NCI-H510A treated with DMSO at 0.1 percent for 48 hours (cell line): ENCODE results near the gene KIAA1958.
A peak's percentile ranks its signal among the peaks of the same experiment; 100 is the strongest.
"Not testable (repeated sequence)": the region's sequence is repeated elsewhere in the genome, so short reads cannot be mapped to it uniquely, and the experiment has no call there.

ENCODE experiments used
- DNase-seq: peaks from one replicate; lab custom pipeline; 2025; lab: John Stamatoyannopoulos, UW

The KIAA1958 gene

GRCh38 chr9:112663681-112664080 lies 177.1 kb downstream of the KIAA1958 start:
- DNase-seq, result no peak

DNA sequence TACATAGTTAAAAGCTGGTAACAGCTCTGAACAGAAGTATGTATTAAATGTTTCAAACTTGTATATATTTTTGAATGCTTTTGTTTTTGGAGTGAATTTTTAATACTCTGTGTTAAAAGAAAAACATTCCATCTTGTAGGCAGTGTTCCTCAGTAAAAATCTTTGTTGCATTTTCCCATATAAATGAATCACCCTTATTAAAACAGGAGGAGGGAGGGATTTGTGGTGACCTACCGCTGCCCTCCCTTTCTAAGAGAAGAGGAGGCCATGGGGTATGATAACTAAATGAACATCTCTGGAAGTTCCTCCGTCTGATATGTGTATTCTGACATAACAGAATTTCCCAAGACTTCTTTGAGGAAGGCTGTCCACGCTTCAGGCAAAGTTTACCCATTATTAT lies 177.9 kb downstream of the KIAA1958 start:
- no peak for DNase-seq

- DNase-seq, result no peak
Measured at GRCh38 chr9:112665347-112665746, 178.7 kb downstream of the KIAA1958 start.

GRCh38 chr9:112669326-112669725 lies 182.7 kb downstream of the KIAA1958 start:
- DNase-seq, result no peak

- DNase-seq, result no peak
Measured at GRCh38 chr9:112670991-112671625, 184.5 kb downstream of the KIAA1958 start.

DNA sequence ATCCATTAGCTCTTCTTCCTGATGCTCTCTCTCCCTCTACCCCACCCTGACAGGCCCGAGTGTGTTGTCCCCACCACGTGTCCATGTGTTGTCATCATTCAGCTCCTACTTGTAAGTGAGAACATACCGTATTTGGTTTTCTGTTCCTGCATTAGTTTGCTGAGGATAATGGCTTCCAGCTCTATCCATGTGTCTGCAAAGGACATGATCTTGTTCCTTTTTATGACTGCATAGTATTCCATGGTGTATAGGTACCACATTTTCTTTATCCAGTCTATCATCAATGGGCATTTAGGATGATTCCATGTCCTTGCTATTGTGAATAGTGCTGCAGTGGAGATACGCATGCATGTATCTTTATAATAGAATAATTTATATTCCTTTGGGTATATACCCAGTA lies 186.6 kb downstream of the KIAA1958 start:
- not testable (repeated sequence) for DNase-seq

- no peak for DNase-seq
Measured at GRCh38 chr9:112677040-112677439, 190.4 kb downstream of the KIAA1958 start.

- no peak for DNase-seq
Measured at GRCh38 chr9:112680731-112681402, 194.2 kb downstream of the KIAA1958 start.

GRCh38 chr9:112689161-112689740 lies 202.6 kb downstream of the KIAA1958 start:
- DNase-seq, result no peak

- no peak for DNase-seq
Measured at GRCh38 chr9:112694706-112695555, 208.3 kb downstream of the KIAA1958 start.

GRCh38 chr9:112696461-112696860 lies 209.8 kb downstream of the KIAA1958 start:
- DNase-seq, result no peak

- DNase-seq, result no peak
Measured at GRCh38 chr9:112699230-112699629, 212.6 kb downstream of the KIAA1958 start.

GRCh38 chr9:112700085-112700484 lies 213.5 kb downstream of the KIAA1958 start:
- DNase-seq, result no peak

GRCh38 chr9:112703304-112703703 lies 216.7 kb downstream of the KIAA1958 start:
- no peak for DNase-seq

- peak; percentile 19 for DNase-seq
Measured at GRCh38 chr9:112705768-112706427, 219.3 kb downstream of the KIAA1958 start.

- DNase-seq, result peak; percentile 30
Measured at GRCh38 chr9:112711050-112711689, 224.5 kb downstream of the KIAA1958 start.

GRCh38 chr9:112712678-112713077 lies 226.1 kb downstream of the KIAA1958 start:
- DNase-seq, result no peak

GRCh38 chr9:112717661-112718331 lies 231.2 kb downstream of the KIAA1958 start, which contains the start of gene INIP:
INIP (minus strand) TSS chr9:112718117; CDS start chr9:112716485, 1,632 bp downstream.
- DNase-seq, result peak; percentile 91
